Esophagus squamous epithelium (tissue), 5 donors: ENCODE data around the gene PRKAB2. TPM values are rescaled to one million over a fixed set of nuclear protein-coding genes. Genes with fewer than 3 reads are reported as not detected.
"Not testable (repeated sequence)": the region's sequence is repeated elsewhere in the genome, so short reads cannot be mapped to it uniquely, and the experiment has no call there.

Experiments
- DNase-seq: peaks from one replicate; lab custom pipeline; 2025; lab: John Stamatoyannopoulos, UW
- H3K27ac ChIP-seq, 4 donors: fragments of 200-600 bp; sonication (generic); one replicate each; pipeline ENCODE4 v1.5.1; 2016 to 2019; ENCODE audit warnings: mild to moderate bottlenecking in 1 of 4
- H3K27me3 ChIP-seq, 4 donors: fragments of 200-600 bp; sonication (generic); 1 replicate in 3 of 4; 2 replicates in 1 of 4; pipeline versions ENCODE4 v1.5.1 to v1.6.0; 2017 to 2021; ENCODE audit warnings: antibody characterized with exemption in 1 of 4
- H3K36me3 ChIP-seq, 3 donors: fragments of 200-600 bp; sonication (generic); one replicate each; pipeline ENCODE4 v1.5.1; 2016 to 2019
- H3K4me1 ChIP-seq, 3 donors: fragments of 200-600 bp; sonication (generic); one replicate each; pipeline ENCODE4 v1.5.1; 2017 to 2019
- H3K4me3 ChIP-seq, 4 donors: fragments of 200-600 bp; sonication (generic); 1 replicate in 3 of 4; 2 replicates in 1 of 4; pipeline ENCODE4 v1.5.1; 2016 to 2019; ENCODE audit warnings: mild to moderate bottlenecking in 2 of 4, moderate library complexity in 1 of 4
- H3K9me3 ChIP-seq, 3 donors: fragments of 200-600 bp; sonication (generic); one replicate each; pipeline ENCODE4 v1.5.1; 2016 to 2019
- POLR2A ChIP-seq, 4 donors: fragments of 450-650 bp; IDR thresholded peaks; one replicate each; pipeline ENCODE4 v1.6.1; 2017; ENCODE audit warnings: antibody characterized with exemption in 4 of 4, mild to moderate bottlenecking in 4 of 4, moderate library complexity in 3 of 4
- WGBS, 2 donors: methylation state at CpG; one replicate each; pipeline ENCODE4 v1.1.5; 2018; 5-methylcytosine and 5-hydroxymethylcytosine counted together
- intact Hi-C: fragments of 100-400 bp; cut with DNase I; formaldehyde crosslinking; loops from one replicate; pipeline ENCODE4 v1.15.0; 2022
- total RNA-seq, 4 donors: library from RNA; depleted of rRNA; stranded (reverse); fragments of >200 nt; gene quantifications; one replicate each; pipeline ENCODE4 v1.1.0, GENCODE V29; 2016
- TF ChIP-seq, protein P1 (sequence below), 6 experiments: fragments of 450-650 bp in 4 of 6; fragments of 200-600 bp in 2 of 6; sonication (generic) in 2 of 6; IDR thresholded peaks; one replicate each; pipeline ENCODE4 v1.5.1; 2016 to 2019; ENCODE audit warnings: antibody characterized with exemption in 6 of 6, mild to moderate bottlenecking in 4 of 6, moderate library complexity in 4 of 6
- donor health status: DM: yes; HTN: yes; CAD: no.

Gene PRKAB2
- total RNA-seq, 4 donors from 2014 or later = 2.4 to 14.7 (median 8.1) TPM

DNA sequence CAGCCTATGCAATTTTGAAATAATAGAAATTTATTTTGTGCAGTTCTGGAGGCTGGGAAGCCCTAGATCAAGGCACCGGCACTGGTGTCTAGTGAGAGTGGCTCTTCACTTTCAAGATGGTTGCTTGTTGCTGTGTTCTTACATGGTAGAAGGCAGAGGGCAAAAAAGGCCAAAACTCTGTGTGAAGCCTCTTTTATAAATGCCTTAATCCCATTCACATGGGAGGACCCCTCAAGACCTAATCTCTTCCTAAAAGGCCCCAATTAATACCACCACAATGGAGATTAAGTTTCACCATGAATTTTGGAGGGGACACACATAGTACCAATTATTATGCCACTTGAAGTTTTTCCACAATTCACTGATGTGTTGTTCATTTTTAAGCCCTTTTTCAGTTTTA, 21.0 kb downstream of the PRKAB2 start:
- Histone ChIP-seq H3K9me3 (no peaks in the 10 kb centered on the region), H3K36me3 (peaks cover 0 to 21% (median 0%) of the 10 kb centered on the region in 3 donors), H3K4me3 (no peak overlapping the region), H3K27ac (no peak overlapping the region), H3K4me1 (no peaks in the 10 kb centered on the region), H3K27me3 (no peaks in the 10 kb centered on the region)
- WGBS, 2 donors = 89 to 100% methylated on average over 1 of the region's 1 CpG
- TF ChIP-seq, protein P1, sequence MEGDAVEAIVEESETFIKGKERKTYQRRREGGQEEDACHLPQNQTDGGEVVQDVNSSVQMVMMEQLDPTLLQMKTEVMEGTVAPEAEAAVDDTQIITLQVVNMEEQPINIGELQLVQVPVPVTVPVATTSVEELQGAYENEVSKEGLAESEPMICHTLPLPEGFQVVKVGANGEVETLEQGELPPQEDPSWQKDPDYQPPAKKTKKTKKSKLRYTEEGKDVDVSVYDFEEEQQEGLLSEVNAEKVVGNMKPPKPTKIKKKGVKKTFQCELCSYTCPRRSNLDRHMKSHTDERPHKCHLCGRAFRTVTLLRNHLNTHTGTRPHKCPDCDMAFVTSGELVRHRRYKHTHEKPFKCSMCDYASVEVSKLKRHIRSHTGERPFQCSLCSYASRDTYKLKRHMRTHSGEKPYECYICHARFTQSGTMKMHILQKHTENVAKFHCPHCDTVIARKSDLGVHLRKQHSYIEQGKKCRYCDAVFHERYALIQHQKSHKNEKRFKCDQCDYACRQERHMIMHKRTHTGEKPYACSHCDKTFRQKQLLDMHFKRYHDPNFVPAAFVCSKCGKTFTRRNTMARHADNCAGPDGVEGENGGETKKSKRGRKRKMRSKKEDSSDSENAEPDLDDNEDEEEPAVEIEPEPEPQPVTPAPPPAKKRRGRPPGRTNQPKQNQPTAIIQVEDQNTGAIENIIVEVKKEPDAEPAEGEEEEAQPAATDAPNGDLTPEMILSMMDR (IDR thresholded peaks at IDR 0.05) = no peak
- TF ChIP-seq POLR2A (IDR thresholded peaks at IDR 0.05) = no peak
- intact Hi-C loops = no loop called here
- DNase-seq = no peak

DNA sequence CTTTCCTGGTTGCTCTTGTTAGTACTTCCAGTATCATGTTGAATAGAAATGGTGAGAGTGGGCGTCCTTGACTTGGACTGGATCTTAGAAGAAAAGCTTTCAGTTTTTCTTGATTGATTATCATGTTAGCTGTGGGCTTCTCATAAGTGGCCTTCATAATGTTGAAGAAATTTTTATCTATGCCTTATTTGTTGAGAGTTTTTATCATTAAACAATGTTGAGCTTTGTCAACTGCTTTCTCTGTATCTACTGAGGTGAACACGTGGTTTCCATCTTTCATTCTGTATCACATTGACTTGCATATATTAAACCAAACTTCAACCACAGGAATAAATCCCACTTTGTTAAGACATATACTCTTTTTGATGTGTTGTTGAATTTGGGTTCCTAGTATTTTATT, 29.4 kb downstream of the PRKAB2 start:
- 81 to 89% methylated on average over 2 of the region's 2 CpGs for WGBS, 2 donors
- Histone ChIP-seq H3K4me3 (no peak overlapping the region), H3K27ac (no peak overlapping the region), H3K36me3 (no peaks in the 10 kb centered on the region), H3K9me3 (no peaks in the 10 kb centered on the region), H3K27me3 (peaks cover 0 to 3% (median 0%) of the 10 kb centered on the region in 4 donors), H3K4me1 (no peaks in the 10 kb centered on the region)
- no peak for DNase-seq
- intact Hi-C loops = no loop called here
- TF ChIP-seq, protein P1 (IDR thresholded peaks at IDR 0.05) = no peak
- no peak for TF ChIP-seq POLR2A (IDR thresholded peaks at IDR 0.05)

DNA sequence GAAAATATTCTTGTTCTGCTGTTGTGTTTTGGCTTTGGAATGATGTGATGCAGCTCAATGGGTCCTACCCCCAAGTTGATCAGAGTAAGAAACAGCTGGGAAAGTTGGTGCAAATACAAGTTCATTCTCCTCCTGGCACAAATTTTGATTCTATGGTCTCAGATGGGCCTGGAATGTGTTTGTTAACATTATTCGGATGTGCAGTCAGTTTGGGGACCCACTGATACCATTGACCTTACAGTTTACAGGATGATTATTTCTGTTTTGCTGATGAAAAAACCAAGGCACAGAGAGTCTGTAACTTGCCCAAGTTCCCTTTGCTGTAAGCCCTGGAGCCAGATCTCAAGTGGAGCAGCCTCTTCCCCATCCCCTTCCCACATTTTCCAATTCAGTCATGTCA, 41.5 kb downstream of the PRKAB2 start:
- 78 to 92% methylated on average over 1 of the region's 1 CpG for WGBS, 2 donors
- DNase-seq, H3K36me3 ChIP-seq, H3K9me3 ChIP-seq, H3K4me1 ChIP-seq, H3K27me3 ChIP-seq, H3K4me3 ChIP-seq, H3K27ac ChIP-seq, intact Hi-C loops: not testable (repeated sequence)

DNA sequence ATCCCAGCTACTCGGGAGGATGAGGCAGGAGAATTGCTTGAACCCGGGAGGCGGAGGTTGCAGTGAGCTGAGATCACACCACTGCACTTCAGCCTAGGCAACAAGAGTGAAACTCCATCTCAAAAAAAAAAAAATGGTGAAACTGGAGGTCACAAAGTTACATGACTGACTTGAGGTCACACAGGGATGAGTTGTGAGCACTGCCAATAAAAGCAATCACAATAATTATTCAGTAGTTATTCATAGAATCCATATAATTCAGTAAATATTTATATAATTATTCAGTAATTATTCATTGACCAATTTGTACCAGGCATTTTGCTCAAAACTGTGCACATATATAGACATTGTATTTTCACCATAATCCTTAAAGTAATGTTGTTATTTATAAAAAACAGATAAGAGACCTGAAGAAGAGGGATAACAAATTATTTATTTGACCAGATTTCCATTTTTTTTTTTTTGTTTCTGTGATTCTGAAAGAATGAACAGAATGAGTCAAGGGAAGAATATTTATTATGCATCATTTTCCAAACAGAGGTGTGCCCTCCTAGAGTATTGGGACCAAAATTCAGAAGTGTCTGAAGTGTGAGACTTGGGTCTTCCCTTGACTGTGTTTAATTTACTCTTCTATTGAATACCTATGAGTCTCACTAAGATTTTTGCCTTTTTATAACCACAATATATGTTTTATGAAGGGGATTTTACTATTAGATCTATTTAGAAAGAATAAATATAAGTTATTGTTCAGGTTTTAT, 43.0 kb downstream of the PRKAB2 start:
- Histone ChIP-seq H3K9me3 (no peaks in the 10 kb centered on the region), H3K4me3 (no peak overlapping the region), H3K27ac (no peak overlapping the region), H3K36me3 (no peaks in the 10 kb centered on the region), H3K27me3 (peaks cover 0 to 4% (median 0%) of the 10 kb centered on the region in 4 donors), H3K4me1 (no peaks in the 10 kb centered on the region)
- 75 to 88% methylated on average over 3 of the region's 3 CpGs for WGBS, 2 donors
- intact Hi-C loops = no loop called here
- no peak for DNase-seq
- TF ChIP-seq POLR2A (IDR thresholded peaks at IDR 0.05) = no peak
- TF ChIP-seq, protein P1 (IDR thresholded peaks at IDR 0.05) = no peak

DNA sequence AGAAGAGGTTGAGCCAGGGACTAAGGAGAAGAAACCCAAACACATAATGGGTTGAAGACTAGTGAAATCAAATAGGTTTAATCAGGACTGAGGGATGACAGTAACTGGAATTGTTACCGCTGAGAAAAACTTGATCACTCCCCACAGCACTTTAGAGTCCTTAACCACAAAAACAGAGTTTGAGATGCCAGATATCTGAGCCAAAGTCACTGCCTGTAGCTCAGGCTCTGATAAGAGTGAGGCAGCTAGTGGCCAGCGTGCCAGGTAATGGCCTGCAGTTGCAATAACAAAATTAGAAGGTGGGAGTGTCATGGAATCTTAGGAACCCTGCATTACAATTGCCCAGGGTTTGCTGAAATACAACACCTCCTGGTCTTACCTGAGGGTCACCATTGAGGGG, 48.0 kb downstream of the PRKAB2 start:
- no peaks in the 10 kb centered on the region for H3K4me1 ChIP-seq
- no peak overlapping the region for H3K4me3 ChIP-seq
- H3K27ac ChIP-seq = no peak overlapping the region
- H3K9me3 ChIP-seq = no peaks in the 10 kb centered on the region
- peaks cover 0 to 4% (median 0%) of the 10 kb centered on the region in 4 donors for H3K27me3 ChIP-seq
- intact Hi-C loops = no loop called here
- H3K36me3 ChIP-seq = no peaks in the 10 kb centered on the region
- DNase-seq = no peak
- WGBS, 2 donors = 57 to 64% methylated on average over 2 of the region's 2 CpGs
- TF ChIP-seq, protein P1 (IDR thresholded peaks at IDR 0.05) = no peak
- TF ChIP-seq POLR2A (IDR thresholded peaks at IDR 0.05) = no peak
